ENCODE measurements around the gene AQP5.

AQP5 gene

GRCh38 chr12:49951411-49952240 is 10.0 kb upstream of the AQP5 start:
- DNase-seq = no peak

GRCh38 chr12:49952391-49953055 is 9.1 kb upstream of the AQP5 start:
- DNase-seq = peak; percentile 29 to 62

- DNase-seq = no peak
These were observed 8.5 kb upstream of the AQP5 start for GRCh38 chr12:49953151-49953550.

- no peak for DNase-seq
These were observed 7.5 kb upstream of the AQP5 start for GRCh38 chr12:49953961-49954846.

GRCh38 chr12:49954863-49955830 is 6.5 kb upstream of the AQP5 start:
- DNase-seq = no peak

GRCh38 chr12:49955899-49956662 is 5.6 kb upstream of the AQP5 start:
- DNase-seq = no peak

GRCh38 chr12:49956663-49957569 is 4.8 kb upstream of the AQP5 start:
- no peak for DNase-seq

- DNase-seq = no peak
These were observed 4.1 kb upstream of the AQP5 start for GRCh38 chr12:49957570-49957967.

- no peak for DNase-seq
These were observed 1.8 kb upstream of the AQP5 start for GRCh38 chr12:49959685-49960473.

GRCh38 chr12:49960474-49961110 is 1.1 kb upstream of the AQP5 start:
- no peak for DNase-seq

- DNase-seq = no peak
These were observed 507 bp downstream of the AQP5 start for GRCh38 chr12:49961993-49962764.

GRCh38 chr12:49962861-49963765 is 1.4 kb downstream of the AQP5 start:
- no peak for DNase-seq

GRCh38 chr12:49963976-49964815 is 2.5 kb downstream of the AQP5 start:
- no peak for DNase-seq

GRCh38 chr12:49964849-49965624 is 3.4 kb downstream of the AQP5 start:
- DNase-seq = no peak

- DNase-seq = no peak
These were observed 4.2 kb downstream of the AQP5 start for GRCh38 chr12:49965836-49966235.

Measured in inflammatory macrophage treated with lipopolysaccharide for 1 hour (primary cell).